Measurements from ENCODE around the gene LRRIQ4.

The LRRIQ4 gene

DNA sequence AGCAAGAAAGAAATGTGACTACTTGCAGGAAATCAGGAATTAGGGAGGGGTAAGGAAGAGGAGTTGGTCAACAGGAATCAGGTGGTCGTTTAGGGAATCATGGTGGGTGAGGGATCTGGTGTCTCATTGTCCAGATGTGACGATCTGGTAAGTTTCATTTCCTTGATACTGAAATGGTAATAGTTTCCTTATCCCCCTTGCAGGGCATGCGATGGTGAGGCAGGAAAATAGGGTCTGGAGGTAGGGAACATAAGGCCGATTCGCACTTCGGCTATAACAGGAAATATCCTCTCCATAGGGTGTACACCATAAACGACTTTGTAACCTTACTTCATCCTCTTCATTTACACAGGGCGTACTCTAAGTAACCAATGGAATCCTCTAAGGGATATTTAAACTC, 608 bp downstream of the LRRIQ4 start:
- no peak for TF ChIP-seq CTCF (IDR thresholded peaks at IDR 0.05; ENCODE audit: insufficient read depth, low read length, poor library complexity, severe bottlenecking)
- DNase-seq (ENCODE audit: extremely low read depth, insufficient read length) = no peak
- H3K4me3 ChIP-seq (replicated peaks; ENCODE audit: low read depth, low read length) = peak overlapping the region; percentile 66
- no peaks in the 10 kb centered on the region for H3K36me3 ChIP-seq (ENCODE audit: control insufficient read depth, insufficient read depth, low read length)
- H3K27me3 ChIP-seq (replicated peaks; ENCODE audit: control insufficient read depth, insufficient read depth, low read length) = no peaks in the 10 kb centered on the region

- peak overlapping the region; percentile 66 for H3K4me3 ChIP-seq (replicated peaks; ENCODE audit: low read depth, low read length)
These were observed 1.3 kb downstream of the LRRIQ4 start for GRCh38 chr3:169813757-169814517.

DNA sequence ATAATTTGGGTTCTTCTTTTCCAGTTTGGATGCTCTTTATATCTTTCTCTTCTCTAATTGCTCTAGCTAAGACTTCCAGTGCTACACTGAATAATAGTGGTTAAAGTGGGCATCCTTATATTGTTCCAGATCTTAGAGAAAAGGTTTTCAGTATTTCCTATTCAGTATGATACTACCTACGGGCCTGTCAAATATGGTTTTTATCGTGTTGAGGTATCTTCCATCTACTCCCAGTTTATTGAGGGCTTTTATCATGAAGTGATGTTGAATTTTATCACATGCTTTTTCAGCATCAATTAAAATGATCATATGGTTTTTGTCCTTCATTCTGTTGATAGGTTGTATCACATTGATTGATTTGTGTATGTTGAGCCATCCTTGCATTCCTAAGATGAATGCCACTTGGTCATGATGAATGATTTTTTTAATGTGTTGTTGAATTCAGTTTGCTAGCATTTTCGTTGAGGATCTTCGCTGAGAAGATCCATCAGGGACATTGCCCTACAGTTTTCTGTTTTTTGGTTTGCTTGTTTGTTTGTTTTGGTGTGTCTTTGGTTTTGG, 3.0 kb downstream of the LRRIQ4 start:
- Histone ChIP-seq H3K27me3 (replicated peaks; ENCODE audit: control insufficient read depth, insufficient read depth, low read length) (no peaks in the 10 kb centered on the region), H3K4me3 (replicated peaks; ENCODE audit: low read depth, low read length) (no peak overlapping the region), H3K36me3 (ENCODE audit: control insufficient read depth, insufficient read depth, low read length) (no peaks in the 10 kb centered on the region)
- no peak for DNase-seq (ENCODE audit: extremely low read depth, insufficient read length)
- no peak for TF ChIP-seq CTCF (IDR thresholded peaks at IDR 0.05; ENCODE audit: insufficient read depth, low read length, poor library complexity, severe bottlenecking)

More at GRCh38 chr3:169813757-169814517, 1.3 kb downstream of the LRRIQ4 start:
- H3K36me3 ChIP-seq (ENCODE audit: control insufficient read depth, insufficient read depth, low read length) = no peaks in the 10 kb centered on the region
- TF ChIP-seq CTCF (IDR thresholded peaks at IDR 0.05; ENCODE audit: insufficient read depth, low read length, poor library complexity, severe bottlenecking) = peak; percentile 89
- H3K27me3 ChIP-seq (replicated peaks; ENCODE audit: control insufficient read depth, insufficient read depth, low read length) = no peaks in the 10 kb centered on the region
- peak; percentile 85 for DNase-seq (ENCODE audit: extremely low read depth, insufficient read length)

GRCh38 chr3:169818316-169818715, 5.6 kb downstream of the LRRIQ4 start:
- no peak for TF ChIP-seq CTCF (IDR thresholded peaks at IDR 0.05; ENCODE audit: insufficient read depth, low read length, poor library complexity, severe bottlenecking)
- Histone ChIP-seq H3K4me3 (replicated peaks; ENCODE audit: low read depth, low read length) (no peak overlapping the region), H3K27me3 (replicated peaks; ENCODE audit: control insufficient read depth, insufficient read depth, low read length) (no peaks in the 10 kb centered on the region), H3K36me3 (ENCODE audit: control insufficient read depth, insufficient read depth, low read length) (no peaks in the 10 kb centered on the region)
- no peak for DNase-seq (ENCODE audit: extremely low read depth, insufficient read length)

- TF ChIP-seq CTCF (IDR thresholded peaks at IDR 0.05; ENCODE audit: insufficient read depth, low read length, poor library complexity, severe bottlenecking) = no peak
- Histone ChIP-seq H3K27me3 (replicated peaks; ENCODE audit: control insufficient read depth, insufficient read depth, low read length) (no peaks in the 10 kb centered on the region), H3K36me3 (ENCODE audit: control insufficient read depth, insufficient read depth, low read length) (no peaks in the 10 kb centered on the region), H3K4me3 (replicated peaks; ENCODE audit: low read depth, low read length) (no peak overlapping the region)
- DNase-seq (ENCODE audit: extremely low read depth, insufficient read length) = no peak
These were observed 9.4 kb downstream of the LRRIQ4 start for GRCh38 chr3:169822091-169822490.
